GM23338 (cell line): Measurements from ENCODE around the gene NEUROG2. TPM values are rescaled to one million over a fixed set of nuclear protein-coding genes. Genes with fewer than 3 reads are reported as not detected.

Experiments used
- ATAC-seq: fragments of 200-7000 bp; cut with Tn5 transposase; 3 replicates; pipeline ENCODE4 v1.9.1; 2020
- DNase-seq: peaks from one replicate; pipeline ENCODE4 v3.0.0-alpha.2; 2015; ENCODE audit warnings: low spot score
- H2AFZ ChIP-seq: fragments of 200-600 bp; sonication (generic); 2 replicates; pipeline ENCODE4 v1.8.0; 2016; ENCODE audit warnings: antibody characterized with exemption, mild to moderate bottlenecking, moderate library complexity
- H3F3A ChIP-seq: fragments of 200-600 bp; sonication (generic); replicated peaks from 2 replicates; pipeline ENCODE4 v1.8.0; 2017; ENCODE audit warnings: antibody characterized with exemption, mixed run types, low read depth
- H3K27ac ChIP-seq: fragments of 200-600 bp; sonication (generic); 2 replicates; pipeline ENCODE4 v1.6.1; 2016; ENCODE audit warnings: low read depth
- H3K27me3 ChIP-seq: fragments of 200-600 bp; sonication (generic); 2 replicates; pipeline ENCODE4 v1.8.0; 2016; ENCODE audit warnings: mild to moderate bottlenecking, mixed run types, moderate library complexity; ENCODE audit not compliant: insufficient read depth
- H3K36me3 ChIP-seq: fragments of 200-600 bp; sonication (generic); 2 replicates; pipeline ENCODE4 v1.8.0; 2016; ENCODE audit warnings: mild to moderate bottlenecking; ENCODE audit not compliant: insufficient read depth
- H3K4me1 ChIP-seq: fragments of 200-600 bp; sonication (generic); 2 replicates; pipeline ENCODE4 v1.8.0; 2016; ENCODE audit warnings: mild to moderate bottlenecking, moderate library complexity; ENCODE audit not compliant: insufficient read depth
- H3K4me2 ChIP-seq: fragments of 200-600 bp; sonication (generic); 2 replicates; pipeline ENCODE4 v1.7.1; 2017; ENCODE audit warnings: mixed run types
- H3K4me3 ChIP-seq: fragments of 200-600 bp; sonication (generic); 2 replicates; pipeline ENCODE4 v1.6.1; 2016; ENCODE audit warnings: mixed run types
- H3K79me2 ChIP-seq: fragments of 200-600 bp; sonication (generic); replicated peaks from 2 replicates; pipeline ENCODE4 v1.8.0; 2017; ENCODE audit warnings: mild to moderate bottlenecking; ENCODE audit not compliant: insufficient read depth
- H3K9me2 ChIP-seq: fragments of 200-600 bp; sonication (generic); 2 replicates; pipeline ENCODE4 v1.8.0; 2017; ENCODE audit not compliant: insufficient read depth
- H4K20me1 ChIP-seq: fragments of 200-600 bp; sonication (generic); replicated peaks from 2 replicates; pipeline ENCODE4 v1.8.0; 2017; ENCODE audit warnings: mild to moderate bottlenecking; ENCODE audit not compliant: insufficient read depth
- H3K27ac Mint-ChIP-seq: 2 replicates; pipeline ENCODE4 v1.8.0; 2020; ENCODE audit warnings: inconsistent platforms, mild to moderate bottlenecking, moderate library complexity, mixed read lengths
- H3K27me3 Mint-ChIP-seq: 3 replicates; pipeline ENCODE4 v1.8.0; 2022; ENCODE audit warnings: low read depth, mild to moderate bottlenecking, moderate library complexity, mixed read lengths, inconsistent platforms; ENCODE audit not compliant: insufficient read depth, poor library complexity
- H3K36me3 Mint-ChIP-seq: 3 replicates; pipeline ENCODE4 v1.8.0; 2021; ENCODE audit warnings: low read depth, mild to moderate bottlenecking, inconsistent platforms, moderate library complexity, mixed read lengths
- H3K4me1 Mint-ChIP-seq: 3 replicates; pipeline ENCODE4 v1.8.0; 2020; ENCODE audit warnings: mild to moderate bottlenecking, inconsistent platforms, mixed read lengths
- H3K4me3 Mint-ChIP-seq: 3 replicates; pipeline ENCODE4 v1.8.0; 2021; ENCODE audit warnings: moderate library complexity, mild to moderate bottlenecking, inconsistent platforms, mixed read lengths
- H3K9me3 Mint-ChIP-seq: 3 replicates; pipeline ENCODE4 v1.8.0; 2020; ENCODE audit warnings: moderate library complexity, mild to moderate bottlenecking, inconsistent platforms, mixed read lengths
- CREB1 ChIP-seq: fragments of 250-450 bp; sonication (Bioruptor Pico); IDR thresholded peaks from 2 replicates; pipeline ENCODE4 v1.5.0; 2020; ENCODE audit warnings: low read depth, mild to moderate bottlenecking, moderate library complexity
- CTCF ChIP-seq, 2 experiments: fragments of 200-600 bp in 1 of 2; sonication (generic) in 1 of 2; conservative IDR thresholded peaks; 2 replicates each; pipeline versions ENCODE4 v1.5.1 to v1.6.1; 2016 to 2017; ENCODE audit warnings: antibody characterized with exemption in 2 of 2, low read depth in 2 of 2, mild to moderate bottlenecking in 2 of 2, moderate library complexity in 1 of 2
- ETS1 ChIP-seq: IDR thresholded peaks from 2 replicates; pipeline ENCODE4 v1.6.1; 2016; ENCODE audit warnings: antibody characterized with exemption
- EZH2 ChIP-seq: fragments of 200-600 bp; sonication (generic); IDR thresholded peaks from one replicate; pipeline ENCODE4 v1.8.0; 2017; ENCODE audit warnings: antibody characterized with exemption, mild to moderate bottlenecking, low read depth; ENCODE audit not compliant: unreplicated experiment
- EZH2phosphoT487 ChIP-seq: fragments of 200-600 bp; sonication (generic); IDR thresholded peaks from one replicate; pipeline ENCODE4 v1.8.1; 2018; ENCODE audit warnings: antibody characterized with exemption; ENCODE audit not compliant: unreplicated experiment
- JUNB ChIP-seq: IDR thresholded peaks from one replicate; pipeline ENCODE4 v1.6.1; 2016; ENCODE audit warnings: antibody characterized with exemption; ENCODE audit not compliant: unreplicated experiment
- POLR2AphosphoS5 ChIP-seq: IDR thresholded peaks from 2 replicates; pipeline ENCODE4 v1.6.1; 2016; ENCODE audit warnings: antibody characterized with exemption, low read depth
- REST ChIP-seq: IDR thresholded peaks from one replicate; pipeline ENCODE4 v1.6.1; 2018; ENCODE audit warnings: antibody characterized with exemption; ENCODE audit not compliant: unreplicated experiment
- STAT1 ChIP-seq: IDR thresholded peaks from one replicate; pipeline ENCODE4 v1.6.1; 2016; ENCODE audit warnings: antibody characterized with exemption; ENCODE audit not compliant: unreplicated experiment
- ZNF114 ChIP-seq: fragments of 250-450 bp; sonication (Bioruptor Pico); IDR thresholded peaks from 2 replicates; pipeline ENCODE4 v1.5.0; 2020; ENCODE audit warnings: mild to moderate bottlenecking, moderate library complexity
- ZNF331 ChIP-seq: fragments of 250-450 bp; sonication (Bioruptor Pico); IDR thresholded peaks from 2 replicates; pipeline ENCODE4 v1.5.0; 2020; ENCODE audit warnings: low read depth, mild to moderate bottlenecking, moderate library complexity
- polyA plus RNA-seq: library from polyadenylated mRNA; unstranded; fragments of >200 nt; fragmentation: Nextera tagmentation; extraction: Ambion mirVana; gene quantifications from 2 replicates; pipeline ENCODE4 v1.2.1, GENCODE V29; 2016
- total RNA-seq: library from RNA; depleted of rRNA; stranded (reverse); fragments of >200 nt; shearing (Covaris generic); gene quantifications from 2 replicates; pipeline ENCODE4 v1.2.3, GENCODE V29; 2014

The NEUROG2 gene
- total and polyA plus RNA-seq, 2 experiments from 2014 or later, result not detected

- TF ChIP-seq CTCF (conservative IDR thresholded peaks at IDR 0.05; ENCODE audit: low read depth in 2 of 2), result no peak
- TF ChIP-seq CREB1 (CRISPR knock-in tag), result no peak
- TF ChIP-seq STAT1, result no peak
- no peak for TF ChIP-seq POLR2AphosphoS5
- TF ChIP-seq ZNF331 (CRISPR knock-in tag), result no peak
- TF ChIP-seq ETS1, result no peak
- TF ChIP-seq EZH2phosphoT487, result no peak
- no peak for TF ChIP-seq JUNB
Observed at GRCh38 chr4:112531146-112531545, 15.2 kb upstream of the NEUROG2 start (continued).

GRCh38 chr4:112526061-112526460 is 10.1 kb upstream of the NEUROG2 start:
- no peaks in the 10 kb centered on the region; the same call in 1 of the 2 replicates for H3K36me3 ChIP-seq
- Mint-ChIP-seq H3K27ac (no peak overlapping the region), H3K9me3 (0 out of 3 replicates have a peak, but pooled peaks cover 3% of the 10 kb centered on the region), H3K4me3 (no peak overlapping the region), H3K27me3 (peaks cover 41% of the 10 kb centered on the region), H3K4me1 (peaks cover 21% of the 10 kb centered on the region), H3K36me3 (no peaks in the 10 kb centered on the region)
- H4K20me1 ChIP-seq, result peaks cover 10% of the 10 kb centered on the region
- peaks cover 28% of the 10 kb centered on the region for H3K4me1 ChIP-seq
- no peaks in the 10 kb centered on the region for H3K9me2 ChIP-seq
- no peak overlapping the region for H3K27ac ChIP-seq
- H2AFZ ChIP-seq, result no peak overlapping the region
- no peak overlapping the region for H3K4me3 ChIP-seq
- no peaks in the 10 kb centered on the region for H3K79me2 ChIP-seq
- H3K27me3 ChIP-seq, result peaks cover 60% of the 10 kb centered on the region
- H3K4me2 ChIP-seq, result no peak overlapping the region
- DNase-seq (no peak), ATAC-seq (no peak)
- peaks cover 20% of the 10 kb centered on the region for H3F3A ChIP-seq
- TF ChIP-seq CREB1 (CRISPR knock-in tag), result no peak
- no peak for TF ChIP-seq ETS1
- TF ChIP-seq EZH2, result no peak
- no peak for TF ChIP-seq STAT1
- TF ChIP-seq REST, result no peak
- TF ChIP-seq EZH2phosphoT487, result no peak
- no peak for TF ChIP-seq ZNF114 (CRISPR knock-in tag)
- TF ChIP-seq ZNF331 (CRISPR knock-in tag), result no peak
